HepG2 (cell line): ENCODE data around the gene HSD17B2. TPM values are rescaled to one million over a fixed set of nuclear protein-coding genes. Genes with fewer than 3 reads are reported as not detected.

Experiments
- ARNT2 ChIP-seq: sonication (generic); formaldehyde crosslinking; IDR thresholded peaks from 2 replicates; pipeline ENCODE4 v1.8.0; 2022; ENCODE audit warnings: mild to moderate bottlenecking, low read depth, missing genetic modification reagents, moderate library complexity
- FOXA1 ChIP-seq, 2 experiments: fragments of 450-650 bp in 1 of 2; sonication (generic) in 1 of 2; formaldehyde crosslinking in 1 of 2; IDR thresholded peaks; 2 replicates each; pipeline versions ENCODE4 v1.4.0 to v1.6.1; 2016 to 2020; ENCODE audit warnings: missing genetic modification reagents in 1 of 2
- MXD4 ChIP-seq: IDR thresholded peaks from 2 replicates; pipeline ENCODE4 v1.6.1; 2016; ENCODE audit warnings: mild to moderate bottlenecking, missing biosample characterization, missing genetic modification reagents
- NFYB ChIP-seq: sonication (generic); formaldehyde crosslinking; IDR thresholded peaks from 2 replicates; pipeline ENCODE4 v1.4.0; 2020; ENCODE audit warnings: missing genetic modification reagents
- SOX13 ChIP-seq, 3 experiments: fragments of 450-650 bp in 1 of 3; sonication (generic) in 1 of 3; formaldehyde crosslinking in 1 of 3; IDR thresholded peaks in 2 of 3; conservative IDR thresholded peaks in 1 of 3; 2 replicates each; pipeline versions ENCODE4 v1.5.0 to v1.6.1; 2016 to 2020; ENCODE audit warnings: antibody characterized with exemption in 1 of 3, mild to moderate bottlenecking in 1 of 3, missing compliant biosample characterization in 1 of 3, missing genetic modification reagents in 1 of 3, moderate library complexity in 1 of 3
- ZNF75D ChIP-seq: sonication (generic); formaldehyde crosslinking; IDR thresholded peaks from 2 replicates; pipeline ENCODE4 v1.8.1; 2023; ENCODE audit warnings: missing genetic modification reagents, mild to moderate bottlenecking, borderline replicate concordance
- ZNF766 ChIP-seq: sonication (generic); formaldehyde crosslinking; IDR thresholded peaks from 2 replicates; pipeline ENCODE4 v1.5.0; 2020; ENCODE audit warnings: missing genetic modification reagents, borderline replicate concordance
- ZZZ3 ChIP-seq: sonication (generic); formaldehyde crosslinking; IDR thresholded peaks from 2 replicates; pipeline ENCODE4 v1.4.0; 2020; ENCODE audit warnings: missing genetic modification reagents, mild to moderate bottlenecking, borderline replicate concordance
- polyA plus RNA-seq, 8 experiments: library from polyadenylated mRNA; depleted of rRNA in 3 of 8; stranded (reverse) in 7 of 8; unstranded in 1 of 8; fragments of >200 nt; fragmentation: Illumina TruSeq in 4 of 8; extraction: Trizol in 4 of 8; gene quantifications; 2 replicates each; pipeline versions ENCODE4 v1.2.1 to v1.2.3, GENCODE V29; 2011 to 2016; ENCODE audit warnings: low read depth in 4 of 8, missing spikeins in 1 of 8, mixed read lengths in 1 of 8; ENCODE audit not compliant: insufficient read depth in 1 of 8
- total RNA-seq, 5 experiments: library from RNA; depleted of rRNA; stranded (reverse); fragments of >200 nt; fragmentation: Illumina TruSeq; extraction: Trizol; gene quantifications; 2 replicates each; pipeline ENCODE4 v1.2.3, GENCODE V29; 2016; ENCODE audit warnings: low read depth in 1 of 5
- TF ChIP-seq, protein P1 (sequence below), 2 experiments: sonication (generic) in 1 of 2; formaldehyde crosslinking in 1 of 2; IDR thresholded peaks; 2 replicates each; pipeline versions ENCODE4 v1.5.1 to v1.6.1; 2011 to 2020; ENCODE audit warnings: borderline replicate concordance in 1 of 2, low read depth in 1 of 2, low read length in 1 of 2, mild to moderate bottlenecking in 1 of 2, missing genetic modification reagents in 1 of 2, moderate library complexity in 1 of 2
- TF ChIP-seq, protein P2 (sequence below): sonication (generic); formaldehyde crosslinking; IDR thresholded peaks from 2 replicates; pipeline ENCODE4; 2020; ENCODE audit warnings: missing genetic modification reagents, mild to moderate bottlenecking, borderline replicate concordance
- TF ChIP-seq, protein P3 (sequence below): sonication (generic); formaldehyde crosslinking; IDR thresholded peaks from 2 replicates; pipeline ENCODE4 v1.4.0; 2020; ENCODE audit warnings: mild to moderate bottlenecking, low read depth, missing genetic modification reagents
- TF ChIP-seq, protein P4 (sequence below): sonication (generic); formaldehyde crosslinking; conservative IDR thresholded peaks from 2 replicates; pipeline ENCODE4 v1.4.0; 2020; ENCODE audit warnings: mild to moderate bottlenecking, missing genetic modification reagents, moderate library complexity
- TF ChIP-seq, protein P5 (sequence below): sonication (generic); formaldehyde crosslinking; IDR thresholded peaks from 2 replicates; pipeline ENCODE4 v1.4.0; 2020; ENCODE audit warnings: mild to moderate bottlenecking, missing genetic modification reagents, borderline replicate concordance
- TF ChIP-seq, protein P6 (sequence below), 2 experiments: fragments of 450-650 bp in 1 of 2; sonication (generic) in 1 of 2; formaldehyde crosslinking; IDR thresholded peaks; 2 replicates each; pipeline versions ENCODE4 v1.5.0 to v1.8.0; 2020 to 2022; ENCODE audit warnings: mild to moderate bottlenecking in 1 of 2, missing genetic modification reagents in 1 of 2

Gene HSD17B2
- total and polyA plus RNA-seq, 2 of the 13 experiments (the other 11 are each of a cell fraction or from before 2014, with no cell fraction given): 26.3 to 69.3 TPM

DNA sequence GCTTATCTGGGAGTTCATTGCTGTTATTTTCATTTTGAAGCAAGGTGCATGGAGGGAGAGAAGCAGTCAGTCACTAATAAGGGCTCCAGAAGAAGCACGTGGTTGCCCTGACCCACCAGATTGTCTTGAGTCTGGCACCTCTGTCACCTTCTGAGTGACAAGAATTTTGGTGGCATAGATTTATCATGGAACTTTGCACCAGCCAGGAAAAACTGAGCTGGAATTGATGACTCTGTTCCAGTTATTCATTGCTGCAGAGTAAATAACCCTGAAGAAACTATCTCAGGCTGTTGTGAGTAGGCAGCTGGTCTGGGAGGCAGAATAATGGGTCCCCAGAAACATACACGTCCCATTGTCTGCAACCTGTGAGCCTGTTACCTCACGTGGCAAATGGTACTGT, 44.8 kb downstream of the HSD17B2 start (continued):
- TF ChIP-seq, protein P1, sequence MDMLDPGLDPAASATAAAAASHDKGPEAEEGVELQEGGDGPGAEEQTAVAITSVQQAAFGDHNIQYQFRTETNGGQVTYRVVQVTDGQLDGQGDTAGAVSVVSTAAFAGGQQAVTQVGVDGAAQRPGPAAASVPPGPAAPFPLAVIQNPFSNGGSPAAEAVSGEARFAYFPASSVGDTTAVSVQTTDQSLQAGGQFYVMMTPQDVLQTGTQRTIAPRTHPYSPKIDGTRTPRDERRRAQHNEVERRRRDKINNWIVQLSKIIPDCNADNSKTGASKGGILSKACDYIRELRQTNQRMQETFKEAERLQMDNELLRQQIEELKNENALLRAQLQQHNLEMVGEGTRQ (IDR thresholded peaks at IDR 0.05; ENCODE audit: low read depth, low read length): no peak
- TF ChIP-seq, protein P1 (CRISPR knock-in tag; IDR thresholded peaks at IDR 0.05; ENCODE audit: borderline replicate concordance): no peak
- TF ChIP-seq, protein P2, sequence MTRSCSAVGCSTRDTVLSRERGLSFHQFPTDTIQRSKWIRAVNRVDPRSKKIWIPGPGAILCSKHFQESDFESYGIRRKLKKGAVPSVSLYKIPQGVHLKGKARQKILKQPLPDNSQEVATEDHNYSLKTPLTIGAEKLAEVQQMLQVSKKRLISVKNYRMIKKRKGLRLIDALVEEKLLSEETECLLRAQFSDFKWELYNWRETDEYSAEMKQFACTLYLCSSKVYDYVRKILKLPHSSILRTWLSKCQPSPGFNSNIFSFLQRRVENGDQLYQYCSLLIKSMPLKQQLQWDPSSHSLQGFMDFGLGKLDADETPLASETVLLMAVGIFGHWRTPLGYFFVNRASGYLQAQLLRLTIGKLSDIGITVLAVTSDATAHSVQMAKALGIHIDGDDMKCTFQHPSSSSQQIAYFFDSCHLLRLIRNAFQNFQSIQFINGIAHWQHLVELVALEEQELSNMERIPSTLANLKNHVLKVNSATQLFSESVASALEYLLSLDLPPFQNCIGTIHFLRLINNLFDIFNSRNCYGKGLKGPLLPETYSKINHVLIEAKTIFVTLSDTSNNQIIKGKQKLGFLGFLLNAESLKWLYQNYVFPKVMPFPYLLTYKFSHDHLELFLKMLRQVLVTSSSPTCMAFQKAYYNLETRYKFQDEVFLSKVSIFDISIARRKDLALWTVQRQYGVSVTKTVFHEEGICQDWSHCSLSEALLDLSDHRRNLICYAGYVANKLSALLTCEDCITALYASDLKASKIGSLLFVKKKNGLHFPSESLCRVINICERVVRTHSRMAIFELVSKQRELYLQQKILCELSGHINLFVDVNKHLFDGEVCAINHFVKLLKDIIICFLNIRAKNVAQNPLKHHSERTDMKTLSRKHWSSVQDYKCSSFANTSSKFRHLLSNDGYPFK (CRISPR knock-in tag): no peak
- TF ChIP-seq SOX13 (IDR thresholded peaks at IDR 0.05) (no peak), SOX13 (CRISPR knock-in tag; conservative IDR thresholded peaks at IDR 0.05 in 1 of 2, IDR thresholded peaks at IDR 0.05 in 1 of 2) (peak in 1 of 2 experiments; percentile 40; a peak in 1 of 4 replicates), ZZZ3 (no peak), ARNT2 (CRISPR knock-in tag) (no peak), ZNF766 (CRISPR knock-in tag) (no peak), MXD4 (CRISPR knock-in tag) (no peak), NFYB (CRISPR knock-in tag) (no peak), FOXA1 (IDR thresholded peaks at IDR 0.05) (no peak), FOXA1 (CRISPR knock-in tag; IDR thresholded peaks at IDR 0.05) (0 out of 2 replicates have a peak, but pooled peaks have one; percentile 38), ZNF75D (no peak)
- TF ChIP-seq, protein P3, sequence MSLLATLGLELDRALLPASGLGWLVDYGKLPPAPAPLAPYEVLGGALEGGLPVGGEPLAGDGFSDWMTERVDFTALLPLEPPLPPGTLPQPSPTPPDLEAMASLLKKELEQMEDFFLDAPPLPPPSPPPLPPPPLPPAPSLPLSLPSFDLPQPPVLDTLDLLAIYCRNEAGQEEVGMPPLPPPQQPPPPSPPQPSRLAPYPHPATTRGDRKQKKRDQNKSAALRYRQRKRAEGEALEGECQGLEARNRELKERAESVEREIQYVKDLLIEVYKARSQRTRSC: no peak
- TF ChIP-seq, protein P4, sequence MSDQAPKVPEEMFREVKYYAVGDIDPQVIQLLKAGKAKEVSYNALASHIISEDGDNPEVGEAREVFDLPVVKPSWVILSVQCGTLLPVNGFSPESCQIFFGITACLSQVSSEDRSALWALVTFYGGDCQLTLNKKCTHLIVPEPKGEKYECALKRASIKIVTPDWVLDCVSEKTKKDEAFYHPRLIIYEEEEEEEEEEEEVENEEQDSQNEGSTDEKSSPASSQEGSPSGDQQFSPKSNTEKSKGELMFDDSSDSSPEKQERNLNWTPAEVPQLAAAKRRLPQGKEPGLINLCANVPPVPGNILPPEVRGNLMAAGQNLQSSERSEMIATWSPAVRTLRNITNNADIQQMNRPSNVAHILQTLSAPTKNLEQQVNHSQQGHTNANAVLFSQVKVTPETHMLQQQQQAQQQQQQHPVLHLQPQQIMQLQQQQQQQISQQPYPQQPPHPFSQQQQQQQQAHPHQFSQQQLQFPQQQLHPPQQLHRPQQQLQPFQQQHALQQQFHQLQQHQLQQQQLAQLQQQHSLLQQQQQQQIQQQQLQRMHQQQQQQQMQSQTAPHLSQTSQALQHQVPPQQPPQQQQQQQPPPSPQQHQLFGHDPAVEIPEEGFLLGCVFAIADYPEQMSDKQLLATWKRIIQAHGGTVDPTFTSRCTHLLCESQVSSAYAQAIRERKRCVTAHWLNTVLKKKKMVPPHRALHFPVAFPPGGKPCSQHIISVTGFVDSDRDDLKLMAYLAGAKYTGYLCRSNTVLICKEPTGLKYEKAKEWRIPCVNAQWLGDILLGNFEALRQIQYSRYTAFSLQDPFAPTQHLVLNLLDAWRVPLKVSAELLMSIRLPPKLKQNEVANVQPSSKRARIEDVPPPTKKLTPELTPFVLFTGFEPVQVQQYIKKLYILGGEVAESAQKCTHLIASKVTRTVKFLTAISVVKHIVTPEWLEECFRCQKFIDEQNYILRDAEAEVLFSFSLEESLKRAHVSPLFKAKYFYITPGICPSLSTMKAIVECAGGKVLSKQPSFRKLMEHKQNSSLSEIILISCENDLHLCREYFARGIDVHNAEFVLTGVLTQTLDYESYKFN (CRISPR knock-in tag): 0 out of 2 replicates have a peak, but pooled peaks have one; percentile 19
- TF ChIP-seq, protein P5, sequence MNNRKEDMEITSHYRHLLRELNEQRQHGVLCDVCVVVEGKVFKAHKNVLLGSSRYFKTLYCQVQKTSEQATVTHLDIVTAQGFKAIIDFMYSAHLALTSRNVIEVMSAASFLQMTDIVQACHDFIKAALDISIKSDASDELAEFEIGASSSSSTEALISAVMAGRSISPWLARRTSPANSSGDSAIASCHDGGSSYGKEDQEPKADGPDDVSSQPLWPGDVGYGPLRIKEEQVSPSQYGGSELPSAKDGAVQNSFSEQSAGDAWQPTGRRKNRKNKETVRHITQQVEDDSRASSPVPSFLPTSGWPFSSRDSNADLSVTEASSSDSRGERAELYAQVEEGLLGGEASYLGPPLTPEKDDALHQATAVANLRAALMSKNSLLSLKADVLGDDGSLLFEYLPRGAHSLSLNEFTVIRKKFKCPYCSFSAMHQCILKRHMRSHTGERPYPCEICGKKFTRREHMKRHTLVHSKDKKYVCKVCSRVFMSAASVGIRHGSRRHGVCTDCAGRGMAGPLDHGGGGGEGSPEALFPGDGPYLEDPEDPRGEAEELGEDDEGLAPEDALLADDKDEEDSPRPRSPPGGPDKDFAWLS (CRISPR knock-in tag): no peak
- TF ChIP-seq, protein P6, sequence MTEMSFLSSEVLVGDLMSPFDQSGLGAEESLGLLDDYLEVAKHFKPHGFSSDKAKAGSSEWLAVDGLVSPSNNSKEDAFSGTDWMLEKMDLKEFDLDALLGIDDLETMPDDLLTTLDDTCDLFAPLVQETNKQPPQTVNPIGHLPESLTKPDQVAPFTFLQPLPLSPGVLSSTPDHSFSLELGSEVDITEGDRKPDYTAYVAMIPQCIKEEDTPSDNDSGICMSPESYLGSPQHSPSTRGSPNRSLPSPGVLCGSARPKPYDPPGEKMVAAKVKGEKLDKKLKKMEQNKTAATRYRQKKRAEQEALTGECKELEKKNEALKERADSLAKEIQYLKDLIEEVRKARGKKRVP (CRISPR knock-in tag; IDR thresholded peaks at IDR 0.05): 0 out of 4 replicates have a peak, but pooled peaks of 1 of the 2 experiments have one; percentile 32
